B cell (primary cell): Measurements from ENCODE around the gene PDP2.

Experiments
- CTCF ChIP-seq: fragments of 200-600 bp; IDR thresholded peaks from one replicate; pipeline ENCODE4 v1.8.0; 2022; ENCODE audit warnings: antibody characterized with exemption, mild to moderate bottlenecking
- EZH2 ChIP-seq: IDR thresholded peaks from 2 replicates; pipeline ENCODE4 v1.6.1; 2012; ENCODE audit warnings: borderline replicate concordance, low read depth, mild to moderate bottlenecking, moderate library complexity, low read length; ENCODE audit not compliant: insufficient read depth, poor library complexity, severe bottlenecking

- TF ChIP-seq CTCF (no peak), EZH2 (no peak)
These were observed 51.8 kb downstream of the PDP2 start for GRCh38 chr16:66932076-66932475.
